HG02678 (cell line): Measurements from ENCODE around the gene CCDC158.
"Not testable (repeated sequence)": the region's sequence is repeated elsewhere in the genome, so short reads cannot be mapped to it uniquely, and the experiment has no call there.

Source experiments
- ATAC-seq: cut with Tn5 transposase; IDR thresholded peaks from one replicate; pipeline ENCODE4 v1.9.1; 2021; ENCODE audit warnings: mild to moderate bottlenecking, moderate library complexity; ENCODE audit not compliant: unreplicated experiment

The CCDC158 gene

GRCh38 chr4:76282941-76283689 lies 137.8 kb downstream of the CCDC158 start:
- no peak for ATAC-seq

- ATAC-seq = not testable (repeated sequence)
Measured at GRCh38 chr4:76281594-76281993, 139.3 kb downstream of the CCDC158 start.

- no peak for ATAC-seq
Measured at GRCh38 chr4:76280488-76281441, 140.2 kb downstream of the CCDC158 start.

- no peak for ATAC-seq
Measured at GRCh38 chr4:76279462-76279861, 141.5 kb downstream of the CCDC158 start.

- ATAC-seq = no peak
Measured at GRCh38 chr4:76278583-76278982, 142.4 kb downstream of the CCDC158 start.

- no peak for ATAC-seq
Measured at GRCh38 chr4:76277667-76278066, 143.3 kb downstream of the CCDC158 start.

- no peak for ATAC-seq
Measured at GRCh38 chr4:76276813-76277212, 144.1 kb downstream of the CCDC158 start.

GRCh38 chr4:76275486-76276124 lies 145.3 kb downstream of the CCDC158 start:
- ATAC-seq = no peak

- ATAC-seq = no peak
Measured at GRCh38 chr4:76272999-76273398, 147.9 kb downstream of the CCDC158 start.

- ATAC-seq = no peak
Measured at GRCh38 chr4:76272582-76272981, 148.4 kb downstream of the CCDC158 start.

- ATAC-seq = no peak
Measured at GRCh38 chr4:76272073-76272472, 148.9 kb downstream of the CCDC158 start.

GRCh38 chr4:76271248-76271647 lies 149.7 kb downstream of the CCDC158 start:
- no peak for ATAC-seq

- no peak for ATAC-seq
Measured at GRCh38 chr4:76270244-76271175, 150.4 kb downstream of the CCDC158 start.

GRCh38 chr4:76267811-76268210 lies 153.1 kb downstream of the CCDC158 start:
- ATAC-seq = no peak

- no peak for ATAC-seq
Measured at GRCh38 chr4:76266627-76267026, 154.3 kb downstream of the CCDC158 start.

GRCh38 chr4:76265631-76266218 lies 155.2 kb downstream of the CCDC158 start:
- ATAC-seq = no peak
